Endodermal cell (in vitro differentiated cells): Measurements from ENCODE around the gene ADCY10. TPM values are rescaled to one million over a fixed set of nuclear protein-coding genes. Genes with fewer than 3 reads are reported as not detected.

ENCODE experiments used
- DNase-seq: peaks from one replicate; pipeline ENCODE4 v3.0.0-alpha.2; 2017
- H3K27ac ChIP-seq: 2 replicates; pipeline ENCODE4 v1.5.1; 2013; ENCODE audit warnings: mild to moderate bottlenecking, low read depth, low read length, moderate library complexity
- H3K27me3 ChIP-seq: 2 replicates; pipeline ENCODE4 v1.6.1; 2013; ENCODE audit warnings: mild to moderate bottlenecking, low read length, moderate library complexity; ENCODE audit not compliant: insufficient read depth, control insufficient read depth, poor library complexity, severe bottlenecking
- H3K36me3 ChIP-seq: 2 replicates; pipeline ENCODE4 v1.7.0; 2013; ENCODE audit warnings: mild to moderate bottlenecking, low read length, moderate library complexity; ENCODE audit not compliant: control insufficient read depth, insufficient read depth
- H3K4me1 ChIP-seq: one replicate; pipeline ENCODE4 v1.7.0; 2013; ENCODE audit warnings: low read length; ENCODE audit not compliant: control insufficient read depth, insufficient read depth
- H3K4me3 ChIP-seq: 2 replicates; pipeline ENCODE4 v1.5.1; 2013; ENCODE audit warnings: mild to moderate bottlenecking, low read length, moderate library complexity
- H3K9ac ChIP-seq: 2 replicates; pipeline ENCODE4 v1.6.1; 2013; ENCODE audit warnings: mild to moderate bottlenecking, low read length, moderate library complexity; ENCODE audit not compliant: poor library complexity, severe bottlenecking; ENCODE audit errors: extremely low read depth
- H3K9me3 ChIP-seq: 2 replicates; pipeline ENCODE4 v1.6.1; 2013; ENCODE audit warnings: mild to moderate bottlenecking, low read length, moderate library complexity; ENCODE audit not compliant: control insufficient read depth
- H3K27ac Mint-ChIP-seq: 2 replicates; pipeline ENCODE4 v1.8.0; 2020; ENCODE audit warnings: mixed read lengths
- H3K27me3 Mint-ChIP-seq: 2 replicates; pipeline ENCODE4 v1.8.0; 2021; ENCODE audit warnings: mild to moderate bottlenecking, mixed read lengths; ENCODE audit not compliant: insufficient read depth
- H3K36me3 Mint-ChIP-seq: 2 replicates; pipeline ENCODE4 v1.8.0; 2020; ENCODE audit warnings: low read depth, mixed read lengths
- H3K4me1 Mint-ChIP-seq: 2 replicates; pipeline ENCODE4 v1.8.0; 2020; ENCODE audit warnings: mixed read lengths
- H3K4me3 Mint-ChIP-seq: 2 replicates; pipeline ENCODE4 v1.8.0; 2020; ENCODE audit warnings: mild to moderate bottlenecking, moderate library complexity, mixed read lengths
- H3K9me3 Mint-ChIP-seq: 2 replicates; pipeline ENCODE4 v1.8.0; 2020; ENCODE audit warnings: mild to moderate bottlenecking, mixed read lengths
- WGBS, 2 experiments: methylation state at CpG; one replicate each; pipeline versions ENCODE4 v1.1.5 to v1.1.7; 2013; ENCODE audit warnings: missing lambda C conversion rate in 2 of 2, mixed read lengths in 1 of 2; ENCODE audit not compliant: insufficient coverage in 1 of 2, insufficient read length in 1 of 2; 5-methylcytosine and 5-hydroxymethylcytosine counted together
- total RNA-seq, 2 donors: library from RNA; stranded (reverse); fragmentation: NEBNext Ultra II Directional in 1 of 2; extraction: Animal tissue kit (Norgen Biotek cat#: 25700) in 1 of 2; gene quantifications; 2 replicates in 1 of 2; 3 replicates in 1 of 2; pipeline ENCODE4 v1.2.1, GENCODE V29; 2021
- TF ChIP-seq, protein P1 (sequence below): fragments of 200-600 bp; sonication (generic); conservative IDR thresholded peaks from 2 replicates; pipeline ENCODE4 v1.5.0; 2021; ENCODE audit warnings: antibody characterized with exemption, mild to moderate bottlenecking

The ADCY10 gene
- total RNA-seq, 2 donors from 2014 or later = 0.13 TPM; not detected in 1

DNA sequence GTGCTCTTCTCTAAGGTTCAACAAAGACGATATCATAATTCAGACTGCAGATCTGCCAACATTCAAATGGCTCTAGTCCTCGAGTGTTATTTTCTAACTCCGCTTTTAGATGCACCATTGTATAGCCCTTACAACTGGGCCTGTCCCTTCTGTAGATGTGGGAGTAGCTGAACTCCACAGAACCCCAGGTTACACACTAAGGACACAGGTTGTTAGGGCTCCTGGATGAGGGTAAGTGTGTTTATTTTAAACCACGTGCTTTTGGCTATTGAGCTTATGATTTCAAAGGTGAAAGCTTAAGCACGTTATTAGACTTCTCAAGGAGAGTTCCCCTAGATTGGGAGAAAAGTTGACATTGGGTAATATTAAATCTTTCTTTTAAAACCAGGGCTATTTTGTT lies 127.4 kb downstream of the ADCY10 start:
- H3K9ac ChIP-seq = no peak overlapping the region
- H3K27ac Mint-ChIP-seq = no peak overlapping the region
- no peak overlapping the region for H3K27ac ChIP-seq
- no peak overlapping the region for H3K4me3 ChIP-seq
- DNase-seq = no peak
- H3K4me1 ChIP-seq = no peaks in the 10 kb centered on the region
- H3K9me3 Mint-ChIP-seq = no peaks in the 10 kb centered on the region
- no peaks in the 10 kb centered on the region for H3K27me3 ChIP-seq
- WGBS, 2 experiments = 83 to 91% methylated on average over 5 of the region's 5 CpGs
- peaks cover 15% of the 10 kb centered on the region for H3K4me1 Mint-ChIP-seq
- no peak overlapping the region for H3K4me3 Mint-ChIP-seq
- H3K36me3 ChIP-seq = peaks cover 71% of the 10 kb centered on the region
- TF ChIP-seq, protein P1, sequence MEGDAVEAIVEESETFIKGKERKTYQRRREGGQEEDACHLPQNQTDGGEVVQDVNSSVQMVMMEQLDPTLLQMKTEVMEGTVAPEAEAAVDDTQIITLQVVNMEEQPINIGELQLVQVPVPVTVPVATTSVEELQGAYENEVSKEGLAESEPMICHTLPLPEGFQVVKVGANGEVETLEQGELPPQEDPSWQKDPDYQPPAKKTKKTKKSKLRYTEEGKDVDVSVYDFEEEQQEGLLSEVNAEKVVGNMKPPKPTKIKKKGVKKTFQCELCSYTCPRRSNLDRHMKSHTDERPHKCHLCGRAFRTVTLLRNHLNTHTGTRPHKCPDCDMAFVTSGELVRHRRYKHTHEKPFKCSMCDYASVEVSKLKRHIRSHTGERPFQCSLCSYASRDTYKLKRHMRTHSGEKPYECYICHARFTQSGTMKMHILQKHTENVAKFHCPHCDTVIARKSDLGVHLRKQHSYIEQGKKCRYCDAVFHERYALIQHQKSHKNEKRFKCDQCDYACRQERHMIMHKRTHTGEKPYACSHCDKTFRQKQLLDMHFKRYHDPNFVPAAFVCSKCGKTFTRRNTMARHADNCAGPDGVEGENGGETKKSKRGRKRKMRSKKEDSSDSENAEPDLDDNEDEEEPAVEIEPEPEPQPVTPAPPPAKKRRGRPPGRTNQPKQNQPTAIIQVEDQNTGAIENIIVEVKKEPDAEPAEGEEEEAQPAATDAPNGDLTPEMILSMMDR = no peak
- peaks cover 4% of the 10 kb centered on the region for H3K9me3 ChIP-seq
- peaks cover 65% of the 10 kb centered on the region for H3K36me3 Mint-ChIP-seq
- H3K27me3 Mint-ChIP-seq = no peaks in the 10 kb centered on the region

DNA sequence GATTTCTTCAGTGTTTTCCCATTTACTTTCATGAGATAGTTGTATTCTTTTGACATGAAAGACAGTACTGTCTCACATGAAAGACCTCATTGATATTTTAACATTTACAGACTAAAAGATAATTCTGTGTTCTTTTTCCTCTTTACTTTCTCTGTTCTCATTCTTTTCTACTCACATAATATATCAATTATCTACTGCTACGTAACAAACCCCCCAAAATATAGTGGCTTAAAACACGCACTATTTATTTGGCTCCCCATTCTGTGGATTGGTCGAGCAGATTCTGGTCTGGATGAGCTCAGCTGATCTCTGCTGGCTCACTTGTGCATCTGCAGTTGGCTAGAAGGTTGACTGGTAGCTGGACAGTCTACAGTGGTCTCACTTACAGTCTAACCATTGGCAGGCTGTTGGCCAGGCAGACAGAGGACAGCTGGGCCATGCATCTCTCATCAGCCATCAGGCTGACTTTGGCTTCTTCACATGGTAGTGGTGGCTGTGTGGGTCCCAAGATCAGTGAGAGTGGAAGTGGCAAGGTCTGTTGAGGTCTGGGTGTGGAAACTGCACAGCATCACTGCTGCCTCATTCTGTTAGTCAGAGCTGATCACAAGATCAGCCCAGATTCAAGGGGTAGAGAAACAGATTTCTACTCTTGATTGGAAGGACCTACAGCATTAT lies 128.9 kb downstream of the ADCY10 start:
- H3K27me3 Mint-ChIP-seq = no peaks in the 10 kb centered on the region
- Histone ChIP-seq H3K36me3 (peaks cover 77% of the 10 kb centered on the region), H3K9me3 (peaks cover 19% of the 10 kb centered on the region), H3K4me3 (no peak overlapping the region), H3K4me1 (no peaks in the 10 kb centered on the region), H3K27ac (no peak overlapping the region), H3K27me3 (no peaks in the 10 kb centered on the region), H3K9ac (no peak overlapping the region)
- peaks cover 6% of the 10 kb centered on the region for H3K9me3 Mint-ChIP-seq
- no peak overlapping the region for H3K27ac Mint-ChIP-seq
- H3K4me3 Mint-ChIP-seq = no peak overlapping the region
- TF ChIP-seq, protein P1 = no peak
- peaks cover 68% of the 10 kb centered on the region for H3K36me3 Mint-ChIP-seq
- H3K4me1 Mint-ChIP-seq = peaks cover 2% of the 10 kb centered on the region
- DNase-seq = no peak
- WGBS, 2 experiments = 90 to 100% methylated on average over 3 of the region's 3 CpGs

DNA sequence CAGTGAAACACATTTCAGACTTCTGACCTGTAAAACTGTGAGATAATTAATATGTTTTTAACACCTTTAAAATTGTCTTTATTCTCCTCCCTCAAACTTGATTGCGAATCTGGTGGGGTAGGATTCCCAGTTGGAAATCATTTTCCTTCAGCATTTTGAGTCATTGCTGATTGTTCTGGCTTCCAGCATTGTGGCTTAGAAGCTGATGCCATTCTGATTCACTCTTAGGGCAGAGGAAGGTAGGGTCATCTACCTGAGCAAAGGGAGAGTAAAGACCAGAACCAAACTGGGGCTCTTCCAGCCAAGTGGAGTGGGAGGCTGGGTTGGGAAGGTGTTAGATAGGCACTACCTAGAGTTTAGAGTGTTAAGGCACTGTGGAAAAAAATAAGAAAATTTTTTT lies 131.0 kb downstream of the ADCY10 start:
- H3K27me3 ChIP-seq = no peaks in the 10 kb centered on the region
- no peak for DNase-seq
- peaks cover 23% of the 10 kb centered on the region for H3K9me3 ChIP-seq
- Mint-ChIP-seq H3K27ac (no peak overlapping the region), H3K36me3 (peaks cover 65% of the 10 kb centered on the region), H3K4me1 (no peaks in the 10 kb centered on the region), H3K27me3 (no peaks in the 10 kb centered on the region), H3K9me3 (peaks cover 6% of the 10 kb centered on the region), H3K4me3 (no peak overlapping the region)
- TF ChIP-seq, protein P1 = no peak
- 100% methylated on average over 1 of the region's 1 CpG for WGBS, 2 experiments
- no peaks in the 10 kb centered on the region for H3K4me1 ChIP-seq
- no peak overlapping the region for H3K9ac ChIP-seq
- no peak overlapping the region for H3K4me3 ChIP-seq
- H3K36me3 ChIP-seq = peaks cover 75% of the 10 kb centered on the region
- H3K27ac ChIP-seq = no peak overlapping the region
